Esophagus muscularis mucosa (tissue), 4 donors: ENCODE data around the gene TPPP. TPM values are rescaled to one million over a fixed set of nuclear protein-coding genes. Genes with fewer than 3 reads are reported as not detected.

Source experiments
- DNase-seq: peaks from one replicate; pipeline ENCODE4 v3.0.0-alpha.2; 2017; ENCODE audit errors: extremely low spot score
- H3K27ac ChIP-seq, 4 donors: fragments of 200-600 bp; sonication (generic); replicated peaks in 1 of 4; 1 replicate in 3 of 4; 2 replicates in 1 of 4; pipeline ENCODE4 v1.5.1; 2016 to 2019; ENCODE audit warnings: mild to moderate bottlenecking in 1 of 4
- H3K27me3 ChIP-seq, 4 donors: fragments of 200-600 bp; sonication (generic); one replicate each; pipeline versions ENCODE4 v1.5.1 to v1.6.0; 2016 to 2019
- H3K36me3 ChIP-seq, 4 donors: fragments of 200-600 bp; sonication (generic); one replicate each; pipeline ENCODE4 v1.5.1; 2016 to 2019
- H3K4me1 ChIP-seq, 4 donors: fragments of 200-600 bp; sonication (generic); one replicate each; pipeline ENCODE4 v1.5.1; 2016 to 2019
- H3K4me3 ChIP-seq, 4 donors: fragments of 200-600 bp; sonication (generic); 1 replicate in 2 of 4; 2 replicates in 2 of 4; pipeline ENCODE4 v1.5.1; 2016 to 2019; ENCODE audit warnings: mild to moderate bottlenecking in 4 of 4, moderate library complexity in 1 of 4
- H3K9me3 ChIP-seq, 4 donors: fragments of 200-600 bp; sonication (generic); 1 replicate in 3 of 4; 2 replicates in 1 of 4; pipeline ENCODE4 v1.5.1; 2016 to 2019
- CTCF ChIP-seq, 3 experiments: fragments of 200-600 bp in 2 of 3; fragments of 450-650 bp in 1 of 3; sonication (generic) in 2 of 3; IDR thresholded peaks; one replicate each; pipeline ENCODE4 v1.5.1; 2017 to 2019; ENCODE audit warnings: antibody characterized with exemption in 3 of 3, mild to moderate bottlenecking in 2 of 3, moderate library complexity in 1 of 3
- EP300 ChIP-seq: sonication (generic); formaldehyde crosslinking; IDR thresholded peaks from one replicate; pipeline ENCODE4 v1.6.1; 2017; ENCODE audit warnings: antibody characterized with exemption
- POLR2A ChIP-seq: fragments of 450-650 bp; IDR thresholded peaks from one replicate; pipeline ENCODE4 v1.6.1; 2017; ENCODE audit warnings: antibody characterized with exemption, moderate library complexity, mild to moderate bottlenecking, low read depth
- POLR2AphosphoS5 ChIP-seq, 2 donors: sonication (generic); formaldehyde crosslinking; IDR thresholded peaks; one replicate each; pipeline ENCODE4 v1.6.1; 2017; ENCODE audit warnings: antibody characterized with exemption in 2 of 2
- WGBS: methylation state at CpG from one replicate; pipeline ENCODE4 v1.1.5; 2018; 5-methylcytosine and 5-hydroxymethylcytosine counted together
- intact Hi-C: fragments of 100-400 bp; cut with DNase I; formaldehyde crosslinking; loops from one replicate; pipeline ENCODE4 v1.15.1; 2023
- total RNA-seq, 4 donors: library from RNA; depleted of rRNA; stranded (reverse); fragments of >200 nt; gene quantifications; one replicate each; pipeline versions ENCODE4 v1.1.0 to v1.2.1, GENCODE V29; 2016

Gene TPPP
- total RNA-seq, 4 donors from 2014 or later = 19.5 to 45.7 (median 34.5) TPM

GRCh38 chr5:669842-670395 is 23.2 kb downstream of the TPPP start:
- intact Hi-C loops = loop anchor here (5.0 to 10.0 kb wide), 2 partner anchors 95 to 232 kb away; no protein-coding TSS in a partner anchor
- Histone ChIP-seq H3K36me3 (peaks cover under 1 to 17% (median 11%) of the 10 kb centered on the region in 4 donors), H3K27ac (peak overlapping the region; percentile 69 to 81 (median 76)), H3K4me1 (peaks cover 43 to 79% (median 72%) of the 10 kb centered on the region in 4 donors), H3K4me3 (no peak overlapping the region), H3K27me3 (no peaks in the 10 kb centered on the region), H3K9me3 (no peaks in the 10 kb centered on the region)
- no peak for DNase-seq
- TF ChIP-seq EP300 = no peak
- TF ChIP-seq POLR2A = no peak
- TF ChIP-seq CTCF (IDR thresholded peaks at IDR 0.05) = no peak
- TF ChIP-seq POLR2AphosphoS5 (IDR thresholded peaks at IDR 0.05) = no peak
- WGBS = 83% methylated on average over 9 of the region's 22 CpGs

GRCh38 chr5:669111-669841 is 23.9 kb downstream of the TPPP start:
- Histone ChIP-seq H3K27me3 (no peaks in the 10 kb centered on the region), H3K36me3 (peaks cover 7 to 24% (median 18%) of the 10 kb centered on the region in 4 donors), H3K27ac (peak overlapping the region; percentile 69 to 81 (median 76)), H3K9me3 (no peaks in the 10 kb centered on the region), H3K4me1 (peaks cover 36 to 73% (median 66%) of the 10 kb centered on the region in 4 donors), H3K4me3 (no peak overlapping the region)
- intact Hi-C loops = no loop called here
- 67% methylated on average over 27 of the region's 40 CpGs for WGBS
- TF ChIP-seq CTCF (IDR thresholded peaks at IDR 0.05) = peak; percentile 57 to 81 (median 64)
- peak; percentile 54 to 55 for TF ChIP-seq POLR2AphosphoS5 (IDR thresholded peaks at IDR 0.05)
- no peak for TF ChIP-seq EP300
- no peak for TF ChIP-seq POLR2A
- no peak for DNase-seq

- 78% methylated on average over 37 of the region's 44 CpGs for WGBS
- Histone ChIP-seq H3K4me3 (no peak overlapping the region), H3K36me3 (peaks cover 15 to 32% (median 26%) of the 10 kb centered on the region in 4 donors), H3K27ac (peak overlapping the region; percentile 69 to 81 (median 76)), H3K27me3 (no peaks in the 10 kb centered on the region), H3K9me3 (no peaks in the 10 kb centered on the region), H3K4me1 (peaks cover 28 to 65% (median 58%) of the 10 kb centered on the region in 4 donors)
- intact Hi-C loops = no loop called here
- TF ChIP-seq CTCF (IDR thresholded peaks at IDR 0.05) (no peak), POLR2AphosphoS5 (IDR thresholded peaks at IDR 0.05) (no peak), EP300 (no peak), POLR2A (no peak)
- DNase-seq = no peak
Observed at GRCh38 chr5:668283-668995, 24.7 kb downstream of the TPPP start.

- Histone ChIP-seq H3K27ac (no peak overlapping the region), H3K27me3 (no peaks in the 10 kb centered on the region), H3K36me3 (peaks cover 21 to 47% (median 41%) of the 10 kb centered on the region in 4 donors), H3K4me3 (no peak overlapping the region), H3K9me3 (no peaks in the 10 kb centered on the region), H3K4me1 (peaks cover 13 to 50% (median 43%) of the 10 kb centered on the region in 4 donors)
- no peak for DNase-seq
- intact Hi-C loops = no loop called here
- 79% methylated on average over 13 of the region's 13 CpGs for WGBS
- TF ChIP-seq POLR2AphosphoS5 (IDR thresholded peaks at IDR 0.05) = no peak
- TF ChIP-seq POLR2A = no peak
- TF ChIP-seq CTCF (IDR thresholded peaks at IDR 0.05) = no peak
- no peak for TF ChIP-seq EP300
Observed at GRCh38 chr5:666816-667498, 26.2 kb downstream of the TPPP start.
